AG08395 (cell line): ENCODE results near the gene PPIL1.
"Not testable (repeated sequence)": the region's sequence is repeated elsewhere in the genome, so short reads cannot be mapped to it uniquely, and the experiment has no call there.

Experiments
- DNase-seq: peaks from one replicate; pipeline ENCODE4 v3.0.0; 2012; ENCODE audit warnings: mixed read lengths, low spot score

The PPIL1 gene

GRCh38 chr6:36874443-36875249, at the start of gene PPIL1:
TSS of gene PPIL1 (minus strand) at chr6:36874803. CDS start at chr6:36874772, 31 bp downstream.
- DNase-seq: peak; percentile 96

DNA sequence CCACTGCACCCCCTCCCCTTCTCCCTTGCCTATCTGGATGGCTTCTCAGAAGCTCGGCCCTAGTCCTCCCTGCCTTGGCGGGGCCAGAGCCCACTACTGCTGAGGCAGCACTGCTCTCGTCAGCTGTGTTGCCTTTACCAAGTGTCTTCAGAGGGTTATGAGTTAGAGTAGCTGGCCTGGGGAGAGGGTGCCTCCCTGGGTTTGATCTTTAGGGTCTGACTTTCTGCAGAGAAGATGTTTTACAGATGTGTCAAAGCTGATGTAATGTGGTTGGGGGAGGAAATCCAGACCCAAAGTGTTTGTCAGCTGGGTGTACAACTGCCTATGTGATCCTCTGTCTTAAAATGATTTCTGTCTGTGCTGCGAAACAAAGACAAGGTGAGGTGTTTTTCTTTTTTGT, 49.5 kb upstream of the PPIL1 start:
- no peak for DNase-seq

DNA sequence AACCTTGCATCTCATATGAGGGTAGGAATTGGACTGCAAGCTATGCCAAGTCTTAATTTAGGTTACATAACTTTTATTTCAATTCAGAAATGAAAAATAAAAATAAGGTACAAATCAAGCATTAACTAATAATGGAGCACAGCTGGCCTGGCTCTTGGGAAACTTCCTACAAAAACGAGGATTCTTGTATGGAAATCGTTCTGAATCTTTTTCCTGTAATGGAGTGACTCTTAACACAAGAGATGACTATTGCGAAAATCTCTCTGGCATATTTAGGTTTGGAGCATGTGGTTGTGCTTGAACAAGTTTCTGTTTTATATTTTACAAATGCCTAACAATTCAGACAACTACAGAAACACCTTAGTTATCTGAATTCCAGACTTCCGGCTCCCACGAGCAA, 45.9 kb upstream of the PPIL1 start:
- DNase-seq: no peak

- DNase-seq: no peak
These were observed 45.4 kb upstream of the PPIL1 start for GRCh38 chr6:36920049-36920448.

DNA sequence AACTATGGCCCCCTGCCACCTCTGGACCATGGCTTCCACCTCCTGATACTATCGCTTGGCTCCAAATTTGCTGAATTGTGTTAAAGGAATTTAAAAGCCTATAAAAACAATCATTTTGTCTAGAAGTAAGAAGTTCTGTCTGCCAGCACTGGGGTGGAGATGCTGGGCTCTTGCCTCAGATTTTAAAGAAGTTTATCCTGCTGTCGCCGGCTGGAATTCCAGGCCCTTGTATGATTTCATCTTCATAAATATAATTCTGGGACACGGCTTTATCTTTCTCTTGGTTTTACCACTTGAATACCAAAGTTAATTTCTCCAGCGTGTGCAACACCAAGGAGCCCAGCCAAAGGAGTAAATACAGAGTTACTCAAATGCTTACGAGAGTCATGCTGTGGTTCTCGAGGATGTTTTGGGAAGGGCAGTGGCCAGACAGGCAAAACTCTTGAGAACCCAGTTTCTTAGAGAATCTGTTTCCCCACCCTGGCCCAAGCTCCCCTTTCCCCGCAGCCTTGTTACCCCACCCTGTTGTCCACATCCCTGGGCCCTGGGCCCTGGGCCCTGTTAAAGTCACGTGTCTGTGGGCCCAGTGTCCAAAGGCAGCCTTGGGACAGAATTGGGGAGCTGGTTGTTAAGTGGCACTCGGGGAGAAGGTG, 43.1 kb upstream of the PPIL1 start:
- peak; percentile 70 for DNase-seq

- DNase-seq: no peak
These were observed 41.5 kb upstream of the PPIL1 start for GRCh38 chr6:36916126-36916525.

- no peak for DNase-seq
These were observed 41.0 kb upstream of the PPIL1 start for GRCh38 chr6:36915599-36915998.

- DNase-seq: peak; percentile 47
These were observed 39.7 kb upstream of the PPIL1 start for GRCh38 chr6:36914227-36914794.

- DNase-seq: no peak
These were observed 38.5 kb upstream of the PPIL1 start for GRCh38 chr6:36913082-36913481.

DNA sequence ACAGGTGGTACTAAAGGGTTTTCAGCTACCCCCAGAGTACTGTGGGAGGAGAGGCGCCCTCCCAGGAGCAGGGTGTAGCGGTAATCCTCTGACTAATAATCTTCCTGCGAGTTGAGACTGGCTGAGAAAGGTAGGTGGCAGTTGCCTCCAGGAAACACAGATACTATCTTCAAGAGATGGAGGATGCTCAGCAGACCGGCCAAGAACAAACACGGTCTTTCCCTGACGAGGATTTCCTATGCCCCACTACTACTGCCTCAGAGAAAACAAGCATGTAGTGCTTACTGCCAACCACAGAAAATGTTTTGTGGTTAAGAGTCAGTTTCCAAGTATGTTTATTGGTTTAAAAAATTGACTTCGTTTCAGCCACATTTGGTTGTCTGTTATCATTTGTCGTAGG, 38.0 kb upstream of the PPIL1 start:
- peak; percentile 87 for DNase-seq

GRCh38 chr6:36912030-36912454, 37.4 kb upstream of the PPIL1 start:
- no peak for DNase-seq

GRCh38 chr6:36908747-36909146, 34.1 kb upstream of the PPIL1 start:
- no peak for DNase-seq

GRCh38 chr6:36907781-36908180, 33.2 kb upstream of the PPIL1 start:
- no peak for DNase-seq

GRCh38 chr6:36906539-36907325, 32.1 kb upstream of the PPIL1 start:
- DNase-seq: no peak

- DNase-seq: no peak
These were observed 30.3 kb upstream of the PPIL1 start for GRCh38 chr6:36904851-36905393.

DNA sequence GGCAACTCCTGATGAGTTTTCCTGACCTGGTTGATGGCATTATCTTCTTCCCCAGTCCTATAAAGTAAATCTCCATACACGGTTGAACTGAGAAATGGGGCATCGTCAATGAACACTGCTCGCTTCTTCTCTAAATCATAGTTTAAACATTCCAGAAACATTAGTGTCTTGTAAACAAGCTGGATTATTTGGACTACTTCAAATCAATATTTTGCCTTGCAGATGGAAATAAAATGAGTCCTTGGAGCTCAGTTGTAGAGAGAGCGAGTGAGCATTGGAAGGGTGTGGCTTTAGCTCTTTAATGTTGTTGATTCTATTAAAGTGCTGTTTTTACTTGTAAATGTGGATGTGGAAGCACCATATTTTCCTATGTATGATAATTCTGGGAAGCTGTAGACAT, 29.5 kb upstream of the PPIL1 start:
- no peak for DNase-seq

GRCh38 chr6:36897609-36898008, 23.0 kb upstream of the PPIL1 start:
- no peak for DNase-seq

GRCh38 chr6:36893976-36894932, 19.7 kb upstream of the PPIL1 start:
- no peak for DNase-seq

DNA sequence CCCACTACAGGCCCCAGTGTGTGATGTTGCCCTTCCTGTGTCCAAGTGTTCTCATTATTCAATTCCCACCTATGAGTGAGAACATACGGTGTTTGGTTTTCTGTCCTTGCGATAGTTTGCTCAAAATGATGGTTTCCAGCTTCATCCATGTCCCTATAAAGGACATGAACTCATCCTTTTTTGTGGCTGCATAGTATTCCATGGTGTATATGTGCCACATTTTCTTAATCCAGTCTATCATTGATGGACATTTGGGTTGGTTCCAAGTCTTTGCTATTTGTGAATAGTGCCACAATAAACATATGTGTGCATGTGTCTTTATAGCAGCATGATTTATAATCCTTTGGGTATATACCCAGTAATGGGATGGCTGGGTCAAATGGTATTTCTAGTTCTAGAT, 16.6 kb upstream of the PPIL1 start:
- DNase-seq: not testable (repeated sequence)

DNA sequence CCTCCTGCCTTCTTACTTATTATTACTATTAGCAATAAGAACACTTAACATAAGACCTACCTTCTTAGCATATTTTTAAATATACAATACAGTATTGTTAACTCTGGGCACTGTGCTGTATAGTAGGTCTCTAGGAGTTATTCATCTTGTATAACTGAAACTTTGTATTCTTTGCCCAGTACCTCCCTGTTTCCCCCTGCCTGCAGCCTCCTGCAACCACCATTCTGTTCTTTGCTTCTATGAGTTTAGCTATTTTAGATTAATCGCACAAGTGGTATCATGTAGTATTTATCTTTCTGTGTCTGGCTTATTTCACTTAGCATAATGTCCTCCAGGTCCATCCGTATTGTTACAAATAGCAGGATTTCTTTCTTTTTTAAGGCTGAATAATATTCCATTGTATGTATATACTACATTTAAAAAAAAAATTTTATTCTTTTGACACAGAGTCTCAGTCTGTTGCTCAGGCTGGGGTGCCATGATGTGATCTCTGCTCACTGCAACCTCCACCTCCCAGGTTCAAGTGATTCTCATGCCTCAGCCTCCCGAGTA, 15.6 kb upstream of the PPIL1 start:
- no peak for DNase-seq
